ENCODE measurements around the gene EPHA7.

GRCh38 chr6:93351222-93351621, 68.1 kb downstream of the EPHA7 start:
- no peak for TF ChIP-seq CTCF (conservative IDR thresholded peaks at IDR 0.05; ENCODE audit: low read depth, low read length)
- TF ChIP-seq CEBPB (IDR thresholded peaks at IDR 0.05; ENCODE audit: low read depth, low read length), result no peak
- no peak for TF ChIP-seq RAD21 (IDR thresholded peaks at IDR 0.05; ENCODE audit: low read length)
- no peak for TF ChIP-seq SMC3 (IDR thresholded peaks at IDR 0.05; ENCODE audit: low read depth, low read length)
- no peak for TF ChIP-seq MAFK (IDR thresholded peaks at IDR 0.05; ENCODE audit: low read depth, low read length)
- TF ChIP-seq FOS (IDR thresholded peaks at IDR 0.05; ENCODE audit: low read depth, low read length), result no peak
- TF ChIP-seq POLR2A (IDR thresholded peaks at IDR 0.05; ENCODE audit: low read depth, low read length), result no peak
- TF ChIP-seq MXI1 (IDR thresholded peaks at IDR 0.05; ENCODE audit: borderline replicate concordance, low read depth, low read length), result no peak
- TF ChIP-seq, protein P1, sequence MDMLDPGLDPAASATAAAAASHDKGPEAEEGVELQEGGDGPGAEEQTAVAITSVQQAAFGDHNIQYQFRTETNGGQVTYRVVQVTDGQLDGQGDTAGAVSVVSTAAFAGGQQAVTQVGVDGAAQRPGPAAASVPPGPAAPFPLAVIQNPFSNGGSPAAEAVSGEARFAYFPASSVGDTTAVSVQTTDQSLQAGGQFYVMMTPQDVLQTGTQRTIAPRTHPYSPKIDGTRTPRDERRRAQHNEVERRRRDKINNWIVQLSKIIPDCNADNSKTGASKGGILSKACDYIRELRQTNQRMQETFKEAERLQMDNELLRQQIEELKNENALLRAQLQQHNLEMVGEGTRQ (IDR thresholded peaks at IDR 0.05; ENCODE audit: low read depth, low read length), result no peak
- no peak for TF ChIP-seq CHD1 (IDR thresholded peaks at IDR 0.05; ENCODE audit: low read depth, low read length)
- TF ChIP-seq ELK1 (IDR thresholded peaks at IDR 0.05; ENCODE audit: borderline replicate concordance, low read depth, low read length), result no peak
- TF ChIP-seq MAZ (IDR thresholded peaks at IDR 0.05; ENCODE audit: borderline replicate concordance, low read depth, low read length), result no peak
- no peak for TF ChIP-seq RFX5 (IDR thresholded peaks at IDR 0.05; ENCODE audit: low read depth, low read length)
- TF ChIP-seq BHLHE40 (IDR thresholded peaks at IDR 0.05; ENCODE audit: low read depth, low read length), result no peak
